ENCODE measurements around the gene WDR38. TPM values are rescaled to one million over a fixed set of nuclear protein-coding genes. Genes with fewer than 3 reads are reported as not detected.

The WDR38 gene
- total RNA-seq, 1 experiment from 2014 or later: not detected

- Histone ChIP-seq H3K27me3 (ENCODE audit: control insufficient read depth, insufficient read depth, low read length) (no peaks in the 10 kb centered on the region), H3K36me3 (replicated peaks; ENCODE audit: control insufficient read depth, insufficient read depth, low read length) (peaks cover 1% of the 10 kb centered on the region; the same call in 1 of the 2 replicates), H3K4me3 (ENCODE audit: insufficient read depth, low read depth, low read length) (no peak overlapping the region)
- DNase-seq: no peak
Observed at GRCh38 chr9:124897570-124898460, 44.6 kb downstream of the WDR38 start.

GRCh38 chr9:124899845-124900244 lies 46.6 kb downstream of the WDR38 start:
- peaks cover 1% of the 10 kb centered on the region; the same call in 1 of the 2 replicates for H3K36me3 ChIP-seq (replicated peaks; ENCODE audit: control insufficient read depth, insufficient read depth, low read length)
- H3K27me3 ChIP-seq (ENCODE audit: control insufficient read depth, insufficient read depth, low read length): no peaks in the 10 kb centered on the region
- no peak overlapping the region for H3K4me3 ChIP-seq (ENCODE audit: insufficient read depth, low read depth, low read length)
- DNase-seq: no peak

- Histone ChIP-seq H3K4me3 (ENCODE audit: insufficient read depth, low read depth, low read length) (no peak overlapping the region), H3K27me3 (ENCODE audit: control insufficient read depth, insufficient read depth, low read length) (no peaks in the 10 kb centered on the region), H3K36me3 (replicated peaks; ENCODE audit: control insufficient read depth, insufficient read depth, low read length) (peaks cover 3% of the 10 kb centered on the region)
- no peak for DNase-seq
Observed at GRCh38 chr9:124906966-124907365, 53.7 kb downstream of the WDR38 start.

Other genes with a start within 250 kb of the WDR38 start
- 91.1 and 97.7 TPM in 2 replicates for gene NR6A1, start 82.1 kb upstream of the WDR38 start, total RNA-seq (2014; rRNA removed; shearing (Covaris generic))
- gene OLFML2A, start 76.3 kb upstream of the WDR38 start, total RNA-seq (2014; rRNA removed; shearing (Covaris generic)): 5.6 and 7.4 TPM in 2 replicates
- 2,762 and 3,564 TPM in 2 replicates for gene RPL35, start 8.5 kb downstream of the WDR38 start, total RNA-seq (2014; rRNA removed; shearing (Covaris generic))
- 34.5 and 42.4 TPM in 2 replicates for gene ARPC5L, start 8.7 kb downstream of the WDR38 start, total RNA-seq (2014; rRNA removed; shearing (Covaris generic))
- 3.7 and 3.9 TPM in 2 replicates for gene GOLGA1, start 87.6 kb downstream of the WDR38 start, total RNA-seq (2014; rRNA removed; shearing (Covaris generic))